HCT116 (cell line): Measurements from ENCODE around the gene TRPM1. TPM values are rescaled to one million over a fixed set of nuclear protein-coding genes. Genes with fewer than 3 reads are reported as not detected.

ENCODE experiments used
- ATAC-seq: fragments of 200-7000 bp; cut with Tn5 transposase; 2 replicates; pipeline ENCODE4 v1.9.1; 2020; ENCODE audit warnings: mild to moderate bottlenecking, moderate library complexity
- BruUV-seq: library from RNA; stranded (reverse); fragments of 400-500 nt; replicated peaks from 2 replicates; lab custom pipeline; 2021; lab: Mats Ljungman, UMichigan
- CTCF ChIA-PET: fragments of 300-600 bp; sonication (Branson Sonifier 250); formaldehyde crosslinking; loops from one replicate; lab custom pipeline; 2021; ENCODE audit warnings: antibody characterized with exemption; lab: Charles Lee
- POLR2A ChIA-PET: fragments of 300-600, 350-600 bp; sonication (Branson Sonifier 250); formaldehyde crosslinking; loops from one replicate; lab custom pipeline; 2021; ENCODE audit warnings: antibody characterized with exemption; lab: Charles Lee
- RAD21 ChIA-PET, 2 experiments: fragments of 300-600 bp; sonication (Branson Sonifier 250); formaldehyde crosslinking; loops; one replicate each; lab custom pipeline; 2023; ENCODE audit warnings: low total read pairs in 2 of 2; ENCODE audit not compliant: uncharacterized antibody in 2 of 2, unreplicated experiment in 2 of 2, low non-redundant PET in 1 of 2; lab: Charles Lee
- DNase-seq: peaks from one replicate; pipeline ENCODE4 v3.0.0-alpha.2; 2010; ENCODE audit warnings: low read depth, low spot score
- H2AFZ ChIP-seq: fragments of 200-600 bp; shearing (Covaris generic), sonication (generic); 2 replicates; pipeline ENCODE4 v1.6.1; 2017; ENCODE audit warnings: low read depth, mixed run types, mixed read lengths, antibody characterized with exemption, low read length; ENCODE audit not compliant: poor library complexity, severe bottlenecking
- H3K27ac ChIP-seq: 2 replicates; pipeline ENCODE4 v1.5.1; 2012; ENCODE audit warnings: low read depth, low read length
- H3K27me3 ChIP-seq: fragments of 200-600 bp; sonication (generic); 2 replicates; pipeline ENCODE4 v1.6.1; 2016; ENCODE audit warnings: mixed run types, low read length, mixed read lengths; ENCODE audit not compliant: insufficient read depth
- H3K36me3 ChIP-seq, 2 experiments: fragments of 200-500 bp in 1 of 2; fragments of 200-600 bp in 1 of 2; sonication (Bioruptor generic) in 1 of 2; sonication (generic) in 1 of 2; 2 replicates each; pipeline versions ENCODE4 v1.5.1 to v1.6.1; 2014 to 2016; ENCODE audit warnings: low read length in 2 of 2, inconsistent platforms in 1 of 2, mixed read lengths in 1 of 2, mixed run types in 1 of 2; ENCODE audit not compliant: insufficient read depth in 2 of 2, control insufficient read depth in 1 of 2
- H3K4me1 ChIP-seq, 2 experiments: fragments of 200-600 bp in 1 of 2; sonication (generic) in 1 of 2; 2 replicates each; pipeline versions ENCODE4 v1.5.1 to v1.6.1; 2012 to 2017; ENCODE audit warnings: low read length in 2 of 2, inconsistent platforms in 1 of 2, mild to moderate bottlenecking in 1 of 2, mixed read lengths in 1 of 2, mixed run types in 1 of 2, moderate library complexity in 1 of 2; ENCODE audit not compliant: insufficient read depth in 2 of 2, control insufficient read depth in 1 of 2
- H3K4me2 ChIP-seq: fragments of 200-600 bp; sonication (generic); 2 replicates; pipeline ENCODE4 v1.6.1; 2017; ENCODE audit warnings: mixed run types, low read length, mixed read lengths
- H3K4me3 ChIP-seq, 2 experiments: fragments of 200-600 bp in 1 of 2; sonication (generic) in 1 of 2; replicated peaks in 1 of 2; 2 replicates each; pipeline ENCODE4 v1.5.1; 2011 to 2016; ENCODE audit warnings: low read length in 2 of 2, control low read depth in 1 of 2, low read depth in 1 of 2, mild to moderate bottlenecking in 1 of 2, mixed read lengths in 1 of 2, mixed run types in 1 of 2
- H3K79me2 ChIP-seq: fragments of 200-600 bp; sonication (generic); 2 replicates; pipeline ENCODE4 v1.6.1; 2017; ENCODE audit warnings: mild to moderate bottlenecking, mixed run types, low read length, moderate library complexity, mixed read lengths; ENCODE audit not compliant: insufficient read depth
- H3K9ac ChIP-seq: fragments of 200-600 bp; sonication (generic); 2 replicates; pipeline ENCODE4 v1.6.1; 2016; ENCODE audit warnings: low read length, mixed read lengths
- H3K9me2 ChIP-seq: fragments of 200-600 bp; sonication (generic), shearing (Covaris generic); 2 replicates; pipeline ENCODE4 v1.6.1; 2017; ENCODE audit warnings: mixed run types, mild to moderate bottlenecking, moderate library complexity; ENCODE audit not compliant: insufficient read depth
- H3K9me3 ChIP-seq, 2 experiments: fragments of 200-500 bp in 1 of 2; fragments of 200-600 bp in 1 of 2; sonication (Bioruptor generic) in 1 of 2; sonication (generic) in 1 of 2; 2 replicates each; pipeline ENCODE4 v1.6.1; 2014 to 2017; ENCODE audit warnings: low read length in 2 of 2, mixed read lengths in 2 of 2, inconsistent platforms in 1 of 2, low read depth in 1 of 2, mild to moderate bottlenecking in 1 of 2, mixed run types in 1 of 2, moderate library complexity in 1 of 2; ENCODE audit not compliant: control insufficient read depth in 1 of 2, insufficient read depth in 1 of 2
- H4K20me1 ChIP-seq: fragments of 200-600 bp; sonication (generic), shearing (Covaris generic); 2 replicates; pipeline ENCODE4 v1.6.1; 2017; ENCODE audit warnings: mixed run types, mild to moderate bottlenecking, moderate library complexity; ENCODE audit not compliant: insufficient read depth
- CBX3 ChIP-seq: IDR thresholded peaks from 2 replicates; pipeline ENCODE4 v1.6.1; 2012; ENCODE audit warnings: low read depth
- CEBPB ChIP-seq: IDR thresholded peaks from 2 replicates; pipeline ENCODE4 v1.6.1; 2012; ENCODE audit warnings: low read depth
- CTCF ChIP-seq, 3 experiments: fragments of 200-600 bp in 1 of 3; sonication (generic) in 1 of 3; IDR thresholded peaks in 2 of 3; conservative IDR thresholded peaks in 1 of 3; 2 replicates each; pipeline ENCODE4 v1.5.1; 2012 to 2017; ENCODE audit warnings: low read depth in 2 of 3, low read length in 2 of 3, antibody characterized with exemption in 1 of 3, borderline replicate concordance in 1 of 3, control low read depth in 1 of 3, mild to moderate bottlenecking in 1 of 3, mixed read lengths in 1 of 3, mixed run types in 1 of 3, moderate library complexity in 1 of 3; ENCODE audit not compliant: insufficient read depth in 1 of 3
- ELF1 ChIP-seq: IDR thresholded peaks from 2 replicates; pipeline ENCODE4 v1.6.1; 2012; ENCODE audit warnings: low read depth, borderline replicate concordance
- EZH2 ChIP-seq: fragments of 200-600 bp; sonication (generic); IDR thresholded peaks from 2 replicates; pipeline ENCODE4 v1.6.1; 2017; ENCODE audit warnings: antibody characterized with exemption, mixed run types
- EZH2phosphoT487 ChIP-seq: fragments of 200-600 bp; IDR thresholded peaks from 2 replicates; pipeline ENCODE4 v1.6.1; 2018; ENCODE audit warnings: antibody characterized with exemption, borderline replicate concordance
- FOSL1 ChIP-seq: IDR thresholded peaks from 2 replicates; pipeline ENCODE4 v1.6.1; 2012; ENCODE audit warnings: low read depth
- JUND ChIP-seq: IDR thresholded peaks from 2 replicates; pipeline ENCODE4 v1.6.1; 2012
- MAX ChIP-seq: IDR thresholded peaks from 2 replicates; pipeline ENCODE4 v1.6.1; 2012
- POLR2A ChIP-seq: IDR thresholded peaks from 2 replicates; pipeline ENCODE4 v1.7.0; 2011; ENCODE audit warnings: borderline replicate concordance; ENCODE audit not compliant: insufficient read depth, insufficient read length; ENCODE audit errors: extremely low read depth
- RAD21 ChIP-seq: IDR thresholded peaks from 2 replicates; pipeline ENCODE4 v1.6.1; 2012; ENCODE audit warnings: low read depth, mild to moderate bottlenecking
- REST ChIP-seq: IDR thresholded peaks from 2 replicates; pipeline ENCODE4 v1.6.1; 2012; ENCODE audit warnings: low read depth
- SIN3A ChIP-seq: IDR thresholded peaks from 2 replicates; pipeline ENCODE4 v1.6.1; 2012; ENCODE audit warnings: low read depth
- SP1 ChIP-seq: IDR thresholded peaks from 2 replicates; pipeline ENCODE4 v1.6.1; 2012; ENCODE audit warnings: low read depth
- SRF ChIP-seq: IDR thresholded peaks from 2 replicates; pipeline ENCODE4 v1.6.1; 2012; ENCODE audit warnings: low read depth
- TCF7L2 ChIP-seq: IDR thresholded peaks from 2 replicates; pipeline ENCODE4 v1.7.0; 2011; ENCODE audit warnings: borderline replicate concordance, inconsistent platforms; ENCODE audit not compliant: insufficient read depth, insufficient read length; ENCODE audit errors: extremely low read depth
- YY1 ChIP-seq: IDR thresholded peaks from 2 replicates; pipeline ENCODE4 v1.6.1; 2011; ENCODE audit warnings: low read length, low read depth, moderate library complexity, mild to moderate bottlenecking; ENCODE audit not compliant: insufficient replicate concordance; ENCODE audit errors: extremely low read depth
- ZBTB33 ChIP-seq: IDR thresholded peaks from 2 replicates; pipeline ENCODE4 v1.6.1; 2011; ENCODE audit warnings: mild to moderate bottlenecking, low read length, moderate library complexity; ENCODE audit not compliant: insufficient replicate concordance; ENCODE audit errors: extremely low read depth
- ZFX ChIP-seq: fragments of 450-650 bp; IDR thresholded peaks from 2 replicates; pipeline ENCODE4 v1.6.1; 2017
- ZNF274 ChIP-seq: fragments of 200-500 bp; sonication (Bioruptor generic); IDR thresholded peaks from 2 replicates; pipeline ENCODE4 v1.6.1; 2014; ENCODE audit warnings: mild to moderate bottlenecking, low read depth, low read length, inconsistent platforms
- intact Hi-C: fragments of 100-400 bp; cut with micrococcal nuclease; formaldehyde crosslinking; loops from 2 replicates; pipeline ENCODE4 v1.10.0; 2022
- total RNA-seq: library from RNA; stranded (reverse); gene quantifications from one replicate; pipeline ENCODE4 v1.2.1, GENCODE V29; 2021; ENCODE audit not compliant: unreplicated experiment

TRPM1 gene
- total RNA-seq, 1 experiment from 2014 or later = not detected

- ChIA-PET RAD21 (no interaction called here), CTCF (no interaction called here), POLR2A (no interaction called here)
- TF ChIP-seq SRF = no peak
- no peak for TF ChIP-seq MAX
- TF ChIP-seq YY1 = no peak
- no peak for TF ChIP-seq TCF7L2
- no peak for TF ChIP-seq SIN3A
- no peak for TF ChIP-seq EZH2phosphoT487
- no peak for TF ChIP-seq SP1
- no peak for TF ChIP-seq REST
- no peak for TF ChIP-seq ZNF274
- no peak for TF ChIP-seq CTCF (IDR thresholded peaks at IDR 0.05 in 2 of 3, conservative IDR thresholded peaks at IDR 0.05 in 1 of 3; ENCODE audit: borderline replicate concordance in 1 of 3, insufficient read depth in 1 of 3, low read depth in 2 of 3, low read length in 2 of 3)
- no peak for TF ChIP-seq CBX3
- TF ChIP-seq ELF1 = no peak
- no peak for TF ChIP-seq FOSL1
- no peak for TF ChIP-seq ZFX
- no peak for TF ChIP-seq RAD21
- TF ChIP-seq EZH2 = no peak
- TF ChIP-seq CEBPB = no peak
- TF ChIP-seq ZBTB33 = no peak
- TF ChIP-seq POLR2A = no peak
- no peak for TF ChIP-seq JUND
- H3K9ac ChIP-seq = no peak overlapping the region
- ATAC-seq (no peak), DNase-seq (no peak)
- no peaks in the 10 kb centered on the region for H3K27me3 ChIP-seq
- intact Hi-C loops = no loop called here
- no peaks in the 10 kb centered on the region for H3K9me3 ChIP-seq
- no peaks in the 10 kb centered on the region for H3K9me2 ChIP-seq
- H3K27ac ChIP-seq = no peak overlapping the region
- no TSS peak for BruUV-seq
- no peaks in the 10 kb centered on the region for H3K36me3 ChIP-seq
- H3K4me2 ChIP-seq = no peak overlapping the region
- H3K79me2 ChIP-seq = no peaks in the 10 kb centered on the region
- H2AFZ ChIP-seq = no peak overlapping the region
- H3K4me3 ChIP-seq = no peak overlapping the region
- H4K20me1 ChIP-seq = no peaks in the 10 kb centered on the region
- H3K4me1 ChIP-seq = no peaks in the 10 kb centered on the region
Observed at GRCh38 chr15:31149088-31149505, 47.6 kb upstream of the TRPM1 start.
